ENCODE results near the gene ANXA9. TPM values are rescaled to one million over a fixed set of nuclear protein-coding genes. Genes with fewer than 3 reads are reported as not detected.

ANXA9 gene
- polyA plus RNA-seq, 1 donor: 3.8 TPM

- peak; percentile 91 for DNase-seq
Measured at GRCh38 chr1:150974580-150975478, 7.3 kb upstream of the ANXA9 start, which contains the start of gene CERS2. Gene CERS2, minus strand, starts transcription at chr1:150974835. Its CDS starts 5,745 bp downstream, at chr1:150969090.

DNA sequence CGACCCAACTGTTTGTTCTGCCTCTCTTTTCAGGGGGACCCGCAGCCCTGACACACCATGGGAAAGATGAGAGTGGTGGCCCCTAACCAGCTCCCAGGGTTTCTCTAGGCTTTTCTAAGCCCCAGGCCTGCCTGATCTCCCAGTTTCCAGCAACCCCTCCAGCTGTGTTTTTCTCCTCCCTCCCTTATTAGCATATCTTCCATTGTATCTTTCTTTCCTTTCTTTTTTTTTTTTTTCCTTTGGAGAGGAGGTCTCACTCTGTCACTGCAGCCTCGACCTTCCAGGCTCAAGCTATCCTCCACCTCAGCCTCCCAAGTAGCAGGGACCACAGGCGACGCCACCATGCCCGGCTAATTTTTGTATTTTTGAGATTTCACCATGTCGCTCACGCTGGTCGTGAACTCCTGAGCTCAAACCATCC, 5.7 kb upstream of the ANXA9 start:
- DNase-seq: no peak

- peak; percentile 36 for DNase-seq
Measured at GRCh38 chr1:150976879-150977694, 5.0 kb upstream of the ANXA9 start.

GRCh38 chr1:150979092-150980056, 2.7 kb upstream of the ANXA9 start:
- DNase-seq: peak; percentile 86

DNA sequence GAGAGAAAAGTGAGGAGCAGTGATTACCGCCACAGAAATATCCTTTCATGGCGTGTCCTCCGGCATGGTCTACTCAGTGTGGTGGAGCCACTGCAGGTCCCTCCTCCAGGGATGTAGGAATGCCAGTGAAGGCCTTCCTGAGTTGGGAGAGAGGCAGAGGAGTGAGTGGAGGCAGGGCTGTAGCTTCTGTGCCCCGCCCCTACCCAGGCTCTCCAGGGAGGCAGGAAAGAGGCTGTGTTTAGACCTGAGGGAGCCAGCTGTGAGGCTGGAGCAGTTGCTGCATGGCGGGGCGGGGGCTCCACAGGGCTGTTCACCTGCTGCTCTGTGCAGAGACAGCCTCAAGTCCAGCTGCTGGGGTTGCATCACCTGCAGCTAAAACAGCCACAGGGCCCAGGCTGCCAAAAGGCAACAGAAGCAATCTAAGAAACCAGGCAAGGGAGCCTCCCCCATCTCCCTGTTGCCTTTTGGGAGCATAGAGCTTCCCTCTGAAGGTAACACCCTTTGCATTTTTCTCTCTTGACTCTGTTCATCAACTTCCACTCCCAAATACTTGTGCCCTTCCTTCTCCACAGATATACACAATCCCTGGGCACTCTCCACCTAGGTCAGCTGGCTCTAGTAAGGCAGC, 801 bp upstream of the ANXA9 start:
- no peak for DNase-seq

GRCh38 chr1:150985179-150985825, 3.2 kb downstream of the ANXA9 start:
- DNase-seq: no peak

DNA sequence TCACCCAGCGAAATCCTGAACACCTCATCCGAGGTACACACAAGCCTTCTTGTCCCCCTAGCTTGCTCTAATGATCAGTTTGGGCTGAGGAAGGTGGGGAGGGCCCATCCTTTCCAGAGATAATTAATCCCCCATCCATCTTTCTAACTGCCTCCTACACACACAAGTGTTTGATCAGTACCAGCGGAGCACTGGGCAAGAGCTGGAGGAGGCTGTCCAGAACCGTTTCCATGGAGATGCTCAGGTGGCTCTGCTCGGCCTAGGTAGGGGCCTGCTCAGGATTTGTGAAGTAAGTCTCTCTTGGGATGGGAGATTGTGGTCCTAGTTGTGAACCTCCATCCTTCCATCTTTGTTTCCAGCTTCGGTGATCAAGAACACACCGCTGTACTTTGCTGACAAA, 5.8 kb downstream of the ANXA9 start:
- DNase-seq: no peak

GRCh38 chr1:150992626-150993025, 10.5 kb downstream of the ANXA9 start:
- no peak for DNase-seq

- no peak for DNase-seq
Measured at GRCh38 chr1:150994248-150994647, 12.2 kb downstream of the ANXA9 start.

- no peak for DNase-seq
Measured at GRCh38 chr1:150995460-150995859, 13.4 kb downstream of the ANXA9 start.

DNA sequence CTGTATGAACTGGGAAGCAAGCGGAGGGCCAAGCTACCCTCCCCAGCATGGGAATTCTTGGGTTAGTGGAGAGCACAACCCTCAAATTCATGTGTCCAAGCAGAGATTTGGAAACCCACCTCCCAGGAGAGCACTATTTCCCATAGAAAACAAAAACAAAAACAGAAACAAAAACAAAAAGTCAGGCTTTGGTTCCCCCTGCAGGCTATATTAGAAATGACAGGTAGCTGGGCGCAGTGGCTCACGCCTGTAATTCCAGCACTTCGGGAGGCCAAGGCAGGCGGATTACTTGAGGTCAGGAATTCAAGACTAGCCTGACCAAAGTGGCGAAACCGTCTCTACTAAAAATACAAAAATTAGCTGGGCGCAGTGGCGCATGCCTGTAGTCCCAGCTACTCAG, 13.8 kb downstream of the ANXA9 start:
- DNase-seq: peak; percentile 36

- no peak for DNase-seq
Measured at GRCh38 chr1:150997126-150997872, 15.2 kb downstream of the ANXA9 start.

DNA sequence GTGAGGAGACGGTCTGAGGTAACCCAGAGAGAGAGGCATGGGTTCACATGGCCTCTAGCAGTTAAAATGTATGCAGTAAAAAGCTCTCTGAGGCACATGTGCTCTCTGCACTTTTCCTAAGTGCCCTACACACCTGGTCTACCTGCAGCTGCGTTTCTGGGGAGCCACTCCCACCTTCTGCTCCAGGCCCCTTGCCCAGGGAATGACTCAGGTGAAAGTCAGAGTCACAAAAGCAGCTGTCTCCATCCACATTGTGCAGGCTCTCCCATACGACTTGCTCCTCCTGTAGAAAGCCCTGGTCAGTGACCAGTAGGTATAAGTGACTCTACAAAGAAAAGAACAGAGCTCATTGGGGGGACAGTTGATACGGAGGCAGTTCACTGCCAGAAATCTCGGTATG, 15.9 kb downstream of the ANXA9 start:
- DNase-seq: no peak

- DNase-seq: no peak
Measured at GRCh38 chr1:150999051-150999674, 17.1 kb downstream of the ANXA9 start.

- no peak for DNase-seq
Measured at GRCh38 chr1:150999926-151000325, 17.8 kb downstream of the ANXA9 start.

- DNase-seq: no peak
Measured at GRCh38 chr1:151000408-151000807, 18.3 kb downstream of the ANXA9 start.

DNA sequence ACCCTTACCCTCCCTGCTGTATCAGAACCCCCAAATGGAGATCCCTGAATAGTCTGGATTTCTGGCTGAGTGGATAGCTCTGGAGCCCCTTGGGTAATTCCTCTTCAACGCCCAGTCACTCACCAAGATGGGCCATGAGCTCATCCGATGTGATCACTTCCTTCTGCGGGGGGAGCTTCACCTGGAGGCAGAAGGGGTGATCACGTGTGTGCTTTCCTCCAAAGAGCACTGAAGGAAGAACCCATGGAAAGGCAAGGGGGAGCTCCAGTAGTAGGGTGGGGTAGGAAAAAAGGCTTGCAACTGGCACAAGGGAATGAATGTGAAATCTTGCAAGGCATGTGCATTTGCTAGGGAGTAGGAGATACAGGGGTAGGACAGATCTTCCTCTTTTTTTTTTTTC, 19.5 kb downstream of the ANXA9 start:
- no peak for DNase-seq

GRCh38 chr1:151002051-151002450, 20.0 kb downstream of the ANXA9 start:
- no peak for DNase-seq

GRCh38 chr1:151002611-151003010, 20.5 kb downstream of the ANXA9 start:
- no peak for DNase-seq

DNA sequence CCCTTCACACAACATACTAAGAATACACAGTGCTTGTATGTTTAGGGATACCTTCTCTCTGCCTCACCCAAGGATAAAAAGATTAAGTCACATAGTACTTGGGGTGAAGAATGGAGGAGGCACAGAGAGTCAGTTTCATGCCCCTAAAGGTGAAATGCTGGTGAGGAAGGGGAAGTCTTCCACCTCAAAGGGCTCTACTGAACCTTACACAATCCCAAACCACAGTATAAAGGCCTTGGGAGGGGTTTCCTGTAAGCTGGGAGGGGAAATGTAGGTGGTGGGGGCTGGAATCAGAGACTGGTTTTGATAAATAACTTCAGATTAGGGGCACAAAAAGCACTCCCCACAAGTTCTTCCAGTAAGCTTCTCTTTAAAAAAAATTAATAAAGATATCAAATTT, 21.1 kb downstream of the ANXA9 start:
- DNase-seq: no peak
